ENCODE data around the gene LZTS3. TPM values are rescaled to one million over a fixed set of nuclear protein-coding genes. Genes with fewer than 3 reads are reported as not detected.
"Not testable (repeated sequence)": the region's sequence is repeated elsewhere in the genome, so short reads cannot be mapped to it uniquely, and the experiment has no call there.

The LZTS3 gene
- total and polyA plus RNA-seq, 2 of the 13 experiments (the other 11 are each of a cell fraction or from before 2014, with no cell fraction given) = 10.1 to 31.3 TPM

GRCh38 chr20:3117839-3118379 lies 55.4 kb downstream of the LZTS3 start (continued):
- TF ChIP-seq ZNF691 (CRISPR knock-in tag; IDR thresholded peaks at IDR 0.05; ENCODE audit: borderline replicate concordance, low read depth) (peak; percentile 92), TBL1XR1 (IDR thresholded peaks at IDR 0.05; ENCODE audit: borderline replicate concordance, low read length, partially characterized antibody) (peak; percentile 28), RAD21 (CRISPR knock-in tag; IDR thresholded peaks at IDR 0.05) (peak; percentile 91), RCOR2 (CRISPR knock-in tag; IDR thresholded peaks at IDR 0.05) (peak; percentile 58; the same call in 1 of the 2 replicates), RXRB (CRISPR knock-in tag; IDR thresholded peaks at IDR 0.05; ENCODE audit: borderline replicate concordance) (peak; percentile 70; the same call in 1 of the 2 replicates), ZNF615 (CRISPR knock-in tag; IDR thresholded peaks at IDR 0.05; ENCODE audit: borderline replicate concordance) (peak; percentile 76; the same call in 1 of the 2 replicates), PPARG (CRISPR knock-in tag; conservative IDR thresholded peaks at IDR 0.05) (peak; percentile 62; the same call in 1 of the 2 replicates), ZNF619 (CRISPR knock-in tag; IDR thresholded peaks at IDR 0.05) (peak; percentile 87; the same call in 1 of the 2 replicates), FOXA3 (CRISPR knock-in tag; IDR thresholded peaks at IDR 0.05) (peak; percentile 74), CBFB (CRISPR knock-in tag; IDR thresholded peaks at IDR 0.05) (peak; percentile 69; the same call in 1 of the 2 replicates), RXRA (CRISPR knock-in tag; IDR thresholded peaks at IDR 0.05) (peak; percentile 63; the same call in 1 of the 2 replicates), KLF12 (CRISPR knock-in tag; IDR thresholded peaks at IDR 0.05; ENCODE audit: borderline replicate concordance) (0 out of 2 replicates have a peak, but pooled peaks have one; percentile 27), ELF1 (CRISPR knock-in tag; IDR thresholded peaks at IDR 0.05) (peak; percentile 26; the same call in 1 of the 2 replicates), ATF2 (CRISPR knock-in tag; IDR thresholded peaks at IDR 0.05) (peak; percentile 100), CREM (IDR thresholded peaks at IDR 0.05) (peak; percentile 84), ZSCAN12 (CRISPR knock-in tag; IDR thresholded peaks at IDR 0.05) (0 out of 2 replicates have a peak, but pooled peaks have one; percentile 23)
- TF ChIP-seq, protein P1, sequence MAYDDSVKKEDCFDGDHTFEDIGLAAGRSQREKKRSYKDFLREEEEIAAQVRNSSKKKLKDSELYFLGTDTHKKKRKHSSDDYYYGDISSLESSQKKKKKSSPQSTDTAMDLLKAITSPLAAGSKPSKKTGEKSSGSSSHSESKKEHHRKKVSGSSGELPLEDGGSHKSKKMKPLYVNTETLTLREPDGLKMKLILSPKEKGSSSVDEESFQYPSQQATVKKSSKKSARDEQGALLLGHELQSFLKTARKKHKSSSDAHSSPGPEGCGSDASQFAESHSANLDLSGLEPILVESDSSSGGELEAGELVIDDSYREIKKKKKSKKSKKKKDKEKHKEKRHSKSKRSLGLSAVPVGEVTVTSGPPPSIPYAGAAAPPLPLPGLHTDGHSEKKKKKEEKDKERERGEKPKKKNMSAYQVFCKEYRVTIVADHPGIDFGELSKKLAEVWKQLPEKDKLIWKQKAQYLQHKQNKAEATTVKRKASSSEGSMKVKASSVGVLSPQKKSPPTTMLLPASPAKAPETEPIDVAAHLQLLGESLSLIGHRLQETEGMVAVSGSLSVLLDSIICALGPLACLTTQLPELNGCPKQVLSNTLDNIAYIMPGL (CRISPR knock-in tag; IDR thresholded peaks at IDR 0.05; ENCODE audit: borderline replicate concordance in 1 of 2, low read depth in 1 of 2) = peak; percentile 97 to 98
- TF ChIP-seq, protein P2, sequence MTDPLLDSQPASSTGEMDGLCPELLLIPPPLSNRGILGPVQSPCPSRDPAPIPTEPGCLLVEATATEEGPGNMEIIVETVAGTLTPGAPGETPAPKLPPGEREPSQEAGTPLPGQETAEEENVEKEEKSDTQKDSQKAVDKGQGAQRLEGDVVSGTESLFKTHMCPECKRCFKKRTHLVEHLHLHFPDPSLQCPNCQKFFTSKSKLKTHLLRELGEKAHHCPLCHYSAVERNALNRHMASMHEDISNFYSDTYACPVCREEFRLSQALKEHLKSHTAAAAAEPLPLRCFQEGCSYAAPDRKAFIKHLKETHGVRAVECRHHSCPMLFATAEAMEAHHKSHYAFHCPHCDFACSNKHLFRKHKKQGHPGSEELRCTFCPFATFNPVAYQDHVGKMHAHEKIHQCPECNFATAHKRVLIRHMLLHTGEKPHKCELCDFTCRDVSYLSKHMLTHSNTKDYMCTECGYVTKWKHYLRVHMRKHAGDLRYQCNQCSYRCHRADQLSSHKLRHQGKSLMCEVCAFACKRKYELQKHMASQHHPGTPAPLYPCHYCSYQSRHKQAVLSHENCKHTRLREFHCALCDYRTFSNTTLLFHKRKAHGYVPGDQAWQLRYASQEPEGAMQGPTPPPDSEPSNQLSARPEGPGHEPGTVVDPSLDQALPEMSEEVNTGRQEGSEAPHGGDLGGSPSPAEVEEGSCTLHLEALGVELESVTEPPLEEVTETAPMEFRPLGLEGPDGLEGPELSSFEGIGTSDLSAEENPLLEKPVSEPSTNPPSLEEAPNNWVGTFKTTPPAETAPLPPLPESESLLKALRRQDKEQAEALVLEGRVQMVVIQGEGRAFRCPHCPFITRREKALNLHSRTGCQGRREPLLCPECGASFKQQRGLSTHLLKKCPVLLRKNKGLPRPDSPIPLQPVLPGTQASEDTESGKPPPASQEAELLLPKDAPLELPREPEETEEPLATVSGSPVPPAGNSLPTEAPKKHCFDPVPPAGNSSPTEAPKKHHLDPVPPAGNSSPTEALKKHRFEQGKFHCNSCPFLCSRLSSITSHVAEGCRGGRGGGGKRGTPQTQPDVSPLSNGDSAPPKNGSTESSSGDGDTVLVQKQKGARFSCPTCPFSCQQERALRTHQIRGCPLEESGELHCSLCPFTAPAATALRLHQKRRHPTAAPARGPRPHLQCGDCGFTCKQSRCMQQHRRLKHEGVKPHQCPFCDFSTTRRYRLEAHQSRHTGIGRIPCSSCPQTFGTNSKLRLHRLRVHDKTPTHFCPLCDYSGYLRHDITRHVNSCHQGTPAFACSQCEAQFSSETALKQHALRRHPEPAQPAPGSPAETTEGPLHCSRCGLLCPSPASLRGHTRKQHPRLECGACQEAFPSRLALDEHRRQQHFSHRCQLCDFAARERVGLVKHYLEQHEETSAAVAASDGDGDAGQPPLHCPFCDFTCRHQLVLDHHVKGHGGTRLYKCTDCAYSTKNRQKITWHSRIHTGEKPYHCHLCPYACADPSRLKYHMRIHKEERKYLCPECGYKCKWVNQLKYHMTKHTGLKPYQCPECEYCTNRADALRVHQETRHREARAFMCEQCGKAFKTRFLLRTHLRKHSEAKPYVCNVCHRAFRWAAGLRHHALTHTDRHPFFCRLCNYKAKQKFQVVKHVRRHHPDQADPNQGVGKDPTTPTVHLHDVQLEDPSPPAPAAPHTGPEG (CRISPR knock-in tag; IDR thresholded peaks at IDR 0.05) = 0 out of 2 replicates have a peak, but pooled peaks have one; percentile 68
- TF ChIP-seq CREM (CRISPR knock-in tag; IDR thresholded peaks at IDR 0.05) = not testable (repeated sequence)
